ENCODE results near the gene ELOVL7.

DNA sequence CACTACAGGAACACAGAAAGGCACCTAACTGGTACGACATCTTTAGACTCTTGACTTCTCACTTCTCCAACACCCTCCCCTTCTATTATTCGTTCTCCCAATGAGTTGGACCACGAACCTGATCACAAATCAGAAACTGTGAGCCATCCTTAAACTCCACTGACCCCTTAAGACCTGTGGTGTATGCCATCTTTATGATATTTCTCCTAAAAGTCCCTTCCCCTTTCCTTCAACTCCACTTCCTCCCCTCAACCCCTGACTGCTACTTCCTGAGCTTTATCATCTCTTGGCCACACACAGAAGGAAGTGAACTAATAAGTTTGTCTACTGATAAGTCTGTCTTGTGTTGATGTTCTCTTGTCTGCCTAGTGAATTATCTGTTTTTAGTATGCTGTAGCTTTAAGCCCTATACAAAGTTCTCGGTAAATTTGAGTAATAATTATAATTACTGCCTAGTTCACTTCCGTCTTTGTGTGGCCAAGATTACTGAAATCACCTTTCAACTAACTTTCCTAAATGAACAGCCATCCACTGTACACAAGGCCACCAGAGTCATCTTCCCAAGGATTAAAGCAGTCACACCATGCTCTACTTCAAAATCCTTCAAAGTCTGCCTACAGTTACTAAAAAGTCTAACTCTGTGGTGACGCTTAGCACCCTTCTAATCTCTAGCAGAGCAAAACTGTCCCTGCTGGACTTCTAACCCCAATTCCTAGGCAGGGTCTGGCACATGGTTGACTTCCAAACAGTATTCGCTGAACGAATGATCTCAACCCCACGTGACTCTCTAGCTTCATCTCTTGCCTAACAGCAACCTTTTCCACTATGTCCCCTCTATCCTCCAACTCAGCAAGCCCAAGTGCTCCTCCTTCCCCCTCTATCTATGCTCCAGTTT is 23.2 kb downstream of the ELOVL7 start:
- TF ChIP-seq, protein P1, sequence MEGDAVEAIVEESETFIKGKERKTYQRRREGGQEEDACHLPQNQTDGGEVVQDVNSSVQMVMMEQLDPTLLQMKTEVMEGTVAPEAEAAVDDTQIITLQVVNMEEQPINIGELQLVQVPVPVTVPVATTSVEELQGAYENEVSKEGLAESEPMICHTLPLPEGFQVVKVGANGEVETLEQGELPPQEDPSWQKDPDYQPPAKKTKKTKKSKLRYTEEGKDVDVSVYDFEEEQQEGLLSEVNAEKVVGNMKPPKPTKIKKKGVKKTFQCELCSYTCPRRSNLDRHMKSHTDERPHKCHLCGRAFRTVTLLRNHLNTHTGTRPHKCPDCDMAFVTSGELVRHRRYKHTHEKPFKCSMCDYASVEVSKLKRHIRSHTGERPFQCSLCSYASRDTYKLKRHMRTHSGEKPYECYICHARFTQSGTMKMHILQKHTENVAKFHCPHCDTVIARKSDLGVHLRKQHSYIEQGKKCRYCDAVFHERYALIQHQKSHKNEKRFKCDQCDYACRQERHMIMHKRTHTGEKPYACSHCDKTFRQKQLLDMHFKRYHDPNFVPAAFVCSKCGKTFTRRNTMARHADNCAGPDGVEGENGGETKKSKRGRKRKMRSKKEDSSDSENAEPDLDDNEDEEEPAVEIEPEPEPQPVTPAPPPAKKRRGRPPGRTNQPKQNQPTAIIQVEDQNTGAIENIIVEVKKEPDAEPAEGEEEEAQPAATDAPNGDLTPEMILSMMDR (IDR thresholded peaks at IDR 0.05; ENCODE audit: control extremely low read depth in 1 of 3, insufficient read depth in 1 of 3, low read depth in 1 of 3, low read length in 3 of 3): no peak
- TF ChIP-seq, protein P2, sequence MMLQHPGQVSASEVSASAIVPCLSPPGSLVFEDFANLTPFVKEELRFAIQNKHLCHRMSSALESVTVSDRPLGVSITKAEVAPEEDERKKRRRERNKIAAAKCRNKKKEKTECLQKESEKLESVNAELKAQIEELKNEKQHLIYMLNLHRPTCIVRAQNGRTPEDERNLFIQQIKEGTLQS (IDR thresholded peaks at IDR 0.05; ENCODE audit: insufficient read depth, low read depth, low read length): no peak
- no peak for TF ChIP-seq JUND (IDR thresholded peaks at IDR 0.05; ENCODE audit: low read length)
- no peak for TF ChIP-seq SRF (IDR thresholded peaks at IDR 0.05; ENCODE audit: low read depth, low read length)
- no peak for TF ChIP-seq EZH2 (IDR thresholded peaks at IDR 0.05; ENCODE audit: low read depth, low read length, severe bottlenecking)
- TF ChIP-seq SP1 (IDR thresholded peaks at IDR 0.05; ENCODE audit: low read depth, low read length): no peak
- no peak for TF ChIP-seq POLR2A (IDR thresholded peaks at IDR 0.05; ENCODE audit: control extremely low read depth in 1 of 2, low read depth in 2 of 2, low read length in 2 of 2)
- TF ChIP-seq CEBPB (IDR thresholded peaks at IDR 0.05; ENCODE audit: low read depth, low read length): no peak
- no peak for TF ChIP-seq TCF12 (IDR thresholded peaks at IDR 0.05; ENCODE audit: low read depth, low read length)
